Measurements from ENCODE around the gene PRUNE2. TPM values are rescaled to one million over a fixed set of nuclear protein-coding genes. Genes with fewer than 3 reads are reported as not detected.

Gene PRUNE2
- total RNA-seq, 4 donors from 2014 or later, result 15.6 to 37.8 (median 26.1) TPM

DNA sequence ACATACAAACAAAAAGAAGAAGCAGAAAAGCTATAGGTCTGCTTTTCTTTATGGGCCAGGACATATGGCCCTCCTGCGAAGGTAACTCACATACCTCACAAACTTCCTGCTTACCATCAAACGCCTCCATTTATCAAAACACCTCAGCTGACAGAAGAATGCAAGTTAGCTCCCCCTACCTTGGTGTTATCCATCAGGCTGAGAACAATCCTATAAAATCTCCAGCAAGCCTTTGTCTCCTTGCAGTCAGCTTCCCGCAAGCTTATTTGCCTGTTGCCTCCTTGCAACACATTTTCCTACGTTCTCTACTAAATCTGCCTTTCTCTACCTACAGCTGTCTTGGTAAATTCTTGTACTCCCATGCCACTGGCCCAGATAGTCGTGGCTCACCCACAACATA is 164.4 kb downstream of the PRUNE2 start:
- Histone ChIP-seq H3K27me3 (no peaks in the 10 kb centered on the region), H3K4me1 (no peaks in the 10 kb centered on the region), H3K36me3 (no peaks in the 10 kb centered on the region), H3K27ac (no peak overlapping the region), H3K4me3 (no peak overlapping the region), H3K9me3 (no peaks in the 10 kb centered on the region)
- TF ChIP-seq, protein P1, sequence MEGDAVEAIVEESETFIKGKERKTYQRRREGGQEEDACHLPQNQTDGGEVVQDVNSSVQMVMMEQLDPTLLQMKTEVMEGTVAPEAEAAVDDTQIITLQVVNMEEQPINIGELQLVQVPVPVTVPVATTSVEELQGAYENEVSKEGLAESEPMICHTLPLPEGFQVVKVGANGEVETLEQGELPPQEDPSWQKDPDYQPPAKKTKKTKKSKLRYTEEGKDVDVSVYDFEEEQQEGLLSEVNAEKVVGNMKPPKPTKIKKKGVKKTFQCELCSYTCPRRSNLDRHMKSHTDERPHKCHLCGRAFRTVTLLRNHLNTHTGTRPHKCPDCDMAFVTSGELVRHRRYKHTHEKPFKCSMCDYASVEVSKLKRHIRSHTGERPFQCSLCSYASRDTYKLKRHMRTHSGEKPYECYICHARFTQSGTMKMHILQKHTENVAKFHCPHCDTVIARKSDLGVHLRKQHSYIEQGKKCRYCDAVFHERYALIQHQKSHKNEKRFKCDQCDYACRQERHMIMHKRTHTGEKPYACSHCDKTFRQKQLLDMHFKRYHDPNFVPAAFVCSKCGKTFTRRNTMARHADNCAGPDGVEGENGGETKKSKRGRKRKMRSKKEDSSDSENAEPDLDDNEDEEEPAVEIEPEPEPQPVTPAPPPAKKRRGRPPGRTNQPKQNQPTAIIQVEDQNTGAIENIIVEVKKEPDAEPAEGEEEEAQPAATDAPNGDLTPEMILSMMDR (IDR thresholded peaks at IDR 0.05), result no peak
- no peak for TF ChIP-seq POLR2A (IDR thresholded peaks at IDR 0.05)
- DNase-seq, result no peak

DNA sequence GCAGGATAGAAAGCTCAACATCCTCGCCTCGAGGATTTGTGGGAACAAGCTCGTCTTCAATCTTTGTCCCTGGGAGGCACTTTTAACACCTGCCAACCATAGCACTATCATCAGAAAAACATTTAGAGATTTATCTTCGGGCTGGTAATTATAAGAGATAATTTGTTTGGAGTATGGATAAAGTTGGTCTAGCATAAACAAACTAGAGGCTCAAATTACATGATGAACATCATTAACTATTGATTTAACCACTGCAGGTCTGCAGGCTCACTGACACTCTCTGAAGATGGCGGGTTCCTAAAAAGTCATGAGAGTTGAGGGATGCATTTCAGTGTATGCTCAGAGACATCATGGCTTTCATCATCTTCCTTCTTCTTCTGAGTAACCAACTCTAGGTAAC is 167.5 kb downstream of the PRUNE2 start:
- no peaks in the 10 kb centered on the region for H3K4me1 ChIP-seq

DNA sequence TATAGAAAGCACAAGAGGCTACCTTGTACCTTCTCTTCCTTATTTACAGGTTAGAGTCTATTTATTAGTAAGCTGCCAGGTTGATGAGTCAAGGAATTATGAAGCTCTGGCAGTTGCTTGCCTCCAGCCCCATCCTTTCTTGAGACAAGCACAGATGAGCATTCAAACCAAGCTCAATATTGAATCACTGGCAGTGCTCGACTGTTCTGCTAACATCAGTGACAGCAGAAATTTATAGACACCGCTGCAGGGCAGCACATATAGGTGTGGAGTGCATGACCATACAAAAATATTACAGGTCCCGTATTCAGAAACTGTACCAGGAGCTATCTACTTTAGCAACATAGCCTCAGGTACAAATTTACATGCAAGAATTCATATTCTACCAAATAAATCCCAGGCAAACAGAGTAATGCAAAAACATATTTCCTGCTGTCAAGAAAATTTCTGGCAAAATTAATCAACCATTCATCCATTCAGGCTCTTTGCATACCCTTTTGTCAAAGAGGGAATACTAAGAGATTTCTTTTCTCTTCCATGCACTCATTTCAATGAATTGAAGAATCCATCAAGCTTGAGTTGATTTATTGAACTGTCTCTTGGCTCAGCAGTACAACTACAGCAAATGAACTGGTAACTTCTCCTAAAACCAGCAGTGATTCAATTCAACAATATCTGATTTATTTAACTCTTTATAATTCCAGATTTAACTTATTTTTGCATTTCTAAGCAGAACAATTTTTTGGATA is 168.6 kb downstream of the PRUNE2 start:
- Histone ChIP-seq H3K36me3 (no peaks in the 10 kb centered on the region), H3K27me3 (no peaks in the 10 kb centered on the region), H3K27ac (no peak overlapping the region), H3K9me3 (no peaks in the 10 kb centered on the region), H3K4me1 (no peaks in the 10 kb centered on the region), H3K4me3 (no peak overlapping the region)
- TF ChIP-seq, protein P1 (IDR thresholded peaks at IDR 0.05), result no peak
- TF ChIP-seq POLR2A (IDR thresholded peaks at IDR 0.05), result no peak
- DNase-seq, result no peak

More for the DNA sequence above, 167.5 kb downstream of the PRUNE2 start:
- TF ChIP-seq POLR2A (IDR thresholded peaks at IDR 0.05), result no peak
- TF ChIP-seq, protein P1 (IDR thresholded peaks at IDR 0.05), result no peak
- Histone ChIP-seq H3K9me3 (no peaks in the 10 kb centered on the region), H3K4me3 (no peak overlapping the region), H3K36me3 (no peaks in the 10 kb centered on the region), H3K27me3 (no peaks in the 10 kb centered on the region), H3K27ac (no peak overlapping the region)
- DNase-seq, result no peak

DNA sequence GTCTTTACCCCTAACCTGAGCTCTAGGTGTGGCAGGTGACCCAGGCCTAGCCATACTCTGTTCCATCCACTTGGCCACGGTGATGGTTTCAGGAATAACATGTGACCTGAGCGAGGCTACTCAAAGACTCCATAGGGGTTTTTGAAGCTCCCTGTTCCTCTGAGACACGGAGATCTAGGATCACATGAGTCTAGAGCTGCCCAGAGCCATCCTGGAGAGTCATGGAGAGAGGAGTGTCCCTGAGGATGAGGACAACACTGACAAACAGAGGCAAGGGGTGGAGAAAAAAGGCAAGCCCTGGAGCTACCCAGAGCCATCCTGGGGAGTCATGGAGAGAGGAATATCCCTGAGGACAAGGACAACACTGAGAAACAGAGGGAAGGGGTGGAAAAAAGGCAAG is 171.2 kb downstream of the PRUNE2 start:
- Histone ChIP-seq H3K4me3 (no peak overlapping the region), H3K4me1 (no peaks in the 10 kb centered on the region), H3K27me3 (no peaks in the 10 kb centered on the region), H3K27ac (no peak overlapping the region), H3K9me3 (no peaks in the 10 kb centered on the region), H3K36me3 (no peaks in the 10 kb centered on the region)
- DNase-seq, result no peak
- TF ChIP-seq, protein P1 (IDR thresholded peaks at IDR 0.05), result no peak
- no peak for TF ChIP-seq POLR2A (IDR thresholded peaks at IDR 0.05)

DNA sequence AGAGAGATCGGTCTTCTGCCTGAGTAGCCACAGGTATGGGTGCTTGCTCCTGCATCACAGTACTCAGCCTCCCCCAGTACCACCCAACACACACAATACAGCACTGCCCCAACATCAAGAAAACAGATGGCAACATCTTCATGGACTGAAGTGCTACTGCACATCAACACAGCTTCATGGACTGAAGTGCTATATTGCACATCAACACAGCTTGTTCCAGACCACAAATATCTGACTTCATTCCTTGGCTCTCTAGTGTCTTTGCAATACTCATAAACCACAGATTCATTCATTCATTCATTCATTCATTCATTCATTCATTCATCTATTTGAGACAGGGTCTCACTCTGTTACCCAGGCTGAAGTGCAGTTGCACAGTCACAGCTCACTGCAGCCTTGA is 172.8 kb downstream of the PRUNE2 start:
- no peak overlapping the region for H3K4me3 ChIP-seq
- H3K27ac ChIP-seq, result no peak overlapping the region
- H3K36me3 ChIP-seq, result no peaks in the 10 kb centered on the region
- H3K9me3 ChIP-seq, result no peaks in the 10 kb centered on the region
- no peaks in the 10 kb centered on the region for H3K4me1 ChIP-seq
- H3K27me3 ChIP-seq, result no peaks in the 10 kb centered on the region
- no peak for DNase-seq
- no peak for TF ChIP-seq POLR2A (IDR thresholded peaks at IDR 0.05)
- TF ChIP-seq, protein P1 (IDR thresholded peaks at IDR 0.05), result no peak

All from Peyer's patch (tissue), 4 donors.